HuH-7 (cell line): ENCODE measurements around the gene SERPINA10.

Experiments
- DNase-seq: peaks from one replicate; pipeline ENCODE4 v3.0.0; 2011; ENCODE audit warnings: low spot score

SERPINA10 gene, protein sequence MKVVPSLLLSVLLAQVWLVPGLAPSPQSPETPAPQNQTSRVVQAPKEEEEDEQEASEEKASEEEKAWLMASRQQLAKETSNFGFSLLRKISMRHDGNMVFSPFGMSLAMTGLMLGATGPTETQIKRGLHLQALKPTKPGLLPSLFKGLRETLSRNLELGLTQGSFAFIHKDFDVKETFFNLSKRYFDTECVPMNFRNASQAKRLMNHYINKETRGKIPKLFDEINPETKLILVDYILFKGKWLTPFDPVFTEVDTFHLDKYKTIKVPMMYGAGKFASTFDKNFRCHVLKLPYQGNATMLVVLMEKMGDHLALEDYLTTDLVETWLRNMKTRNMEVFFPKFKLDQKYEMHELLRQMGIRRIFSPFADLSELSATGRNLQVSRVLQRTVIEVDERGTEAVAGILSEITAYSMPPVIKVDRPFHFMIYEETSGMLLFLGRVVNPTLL

DNA sequence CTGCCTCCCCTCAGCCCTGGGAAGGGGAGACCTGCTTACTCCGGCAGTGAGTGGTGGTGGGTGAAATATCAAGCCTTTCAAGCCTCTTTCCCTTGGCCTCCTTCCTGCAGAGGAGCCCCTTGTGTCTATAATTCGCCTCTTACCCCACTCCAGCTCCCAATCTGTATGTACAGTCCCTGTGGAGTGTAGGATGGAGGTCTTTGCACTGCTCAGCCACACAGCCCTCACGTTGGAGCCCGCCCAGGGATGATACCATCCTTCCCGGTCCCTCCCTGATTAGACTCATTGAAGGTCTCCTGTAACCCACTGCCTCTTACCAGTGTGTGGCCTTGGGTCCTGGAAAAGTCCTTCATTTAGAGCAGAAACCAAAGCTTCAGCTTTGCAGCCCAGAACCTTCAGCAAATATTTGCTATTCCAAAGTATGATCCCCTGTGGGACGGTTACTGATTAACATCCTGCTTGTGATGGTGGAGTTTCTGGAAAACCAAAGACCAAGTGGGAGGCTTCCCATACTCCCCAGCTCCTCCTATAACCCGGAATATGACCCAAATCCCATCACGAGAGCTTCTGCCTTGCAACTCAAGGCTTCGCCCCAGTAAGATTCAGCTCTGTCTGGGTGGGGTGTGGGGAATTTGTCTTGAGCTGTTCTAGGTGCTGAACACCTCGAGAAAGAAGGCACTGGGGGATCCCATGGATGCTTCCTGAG is at the start of gene SERPINA10:
TSS of gene SERPINA10 (minus strand) at position 397 of the 706 bp plus-strand sequence. CDS start 2,675 bp downstream, outside the sequence.
- peak; percentile 67 for DNase-seq

DNA sequence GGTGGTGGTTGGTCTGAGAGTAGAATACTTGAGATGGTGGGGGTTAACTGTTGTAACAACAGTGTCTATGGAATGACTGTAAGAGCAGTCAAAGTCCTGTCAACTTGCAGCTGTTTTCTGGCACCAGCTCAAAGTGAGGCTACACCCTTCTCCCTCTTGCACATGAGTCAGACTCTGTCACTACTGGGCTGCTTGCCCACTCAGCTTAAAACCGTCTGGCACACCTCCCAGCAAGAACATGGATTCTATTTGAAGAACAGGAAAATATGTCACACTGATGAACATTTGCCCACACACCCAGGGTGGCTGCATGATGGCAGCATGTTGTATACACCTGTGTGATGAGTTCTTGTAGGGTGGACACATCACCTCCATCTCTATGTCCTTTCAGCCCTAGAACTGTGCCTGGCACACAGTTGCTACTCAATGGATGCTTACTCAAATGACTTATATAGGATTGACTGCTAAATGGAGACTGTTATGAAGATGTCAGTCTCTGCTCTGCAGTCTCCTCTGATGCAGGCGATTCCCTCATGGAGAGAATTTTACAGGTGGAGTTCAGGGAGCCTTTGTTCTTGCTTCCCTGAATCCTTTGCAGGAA is 49.4 kb upstream of the SERPINA10 start:
- DNase-seq, result no peak

DNA sequence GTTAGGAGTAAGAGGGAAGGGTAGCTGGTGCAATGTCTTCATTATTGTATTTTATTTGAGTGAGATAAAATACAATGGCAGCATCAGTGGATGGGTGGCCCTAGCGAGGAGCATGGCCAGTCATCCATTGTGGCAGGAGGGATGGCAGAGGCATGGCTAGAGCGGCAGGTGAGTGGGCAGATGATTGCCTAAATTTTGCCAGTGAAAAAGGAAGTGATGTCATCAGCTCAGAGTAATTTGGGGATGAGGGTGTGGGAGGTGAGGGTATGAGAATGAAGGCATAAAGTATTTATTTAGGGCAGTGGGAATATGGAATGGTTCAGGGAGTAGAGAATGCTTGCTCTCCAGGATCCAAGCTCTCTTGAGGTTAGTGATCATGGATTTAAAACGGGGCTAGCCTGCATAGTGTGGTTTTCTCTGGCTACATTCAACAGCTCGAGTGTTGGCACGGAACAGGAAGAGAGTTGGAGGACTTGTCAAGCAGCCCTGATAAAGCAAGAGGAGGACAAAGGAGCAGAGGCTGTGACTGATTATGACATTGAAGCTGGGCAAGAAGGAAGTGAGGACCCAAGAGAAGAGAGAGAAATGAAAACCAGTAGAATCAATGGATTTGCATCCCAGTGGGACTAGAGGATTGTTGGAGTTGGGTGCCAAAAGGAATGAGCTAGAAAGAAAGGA is 48.7 kb upstream of the SERPINA10 start:
- DNase-seq, result no peak

DNA sequence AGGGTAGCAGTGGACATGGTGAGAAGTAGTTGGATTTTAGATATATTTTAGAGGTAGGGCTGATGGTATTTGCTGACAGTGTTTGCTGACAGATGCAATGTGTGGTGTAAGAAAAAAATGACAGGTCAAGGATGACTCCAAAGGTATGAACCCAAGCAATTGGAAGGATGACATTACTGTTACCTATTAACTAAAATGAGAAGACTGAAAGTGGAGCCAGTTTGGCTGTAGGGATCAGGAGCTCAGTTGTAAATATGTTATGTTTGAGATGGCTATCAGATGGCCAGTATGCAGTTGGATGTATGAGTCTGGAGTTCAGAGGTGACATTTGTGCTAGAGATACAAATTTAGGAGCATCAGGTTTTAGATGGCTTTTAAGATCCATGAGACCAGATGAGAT is 47.5 kb upstream of the SERPINA10 start:
- DNase-seq, result peak; percentile 47

DNA sequence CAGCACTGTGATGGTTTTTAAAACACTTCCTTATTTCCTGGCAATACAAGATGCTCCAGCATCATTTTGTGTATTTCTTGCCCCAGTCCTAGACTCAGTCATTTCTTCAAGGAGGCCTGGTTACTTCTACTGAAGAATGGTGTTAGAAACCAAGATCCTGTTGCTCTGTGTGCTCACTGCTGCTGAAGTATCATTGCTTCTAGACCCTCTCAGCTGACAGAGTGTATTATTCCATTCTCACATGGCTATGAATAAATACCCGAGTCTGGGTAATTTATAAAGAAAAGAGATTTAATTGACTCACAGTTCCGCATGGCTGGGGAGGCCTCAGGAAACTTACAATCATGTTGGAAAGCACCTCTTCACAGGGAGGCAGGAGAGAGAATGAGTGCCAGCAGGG is 45.0 kb upstream of the SERPINA10 start:
- no peak for DNase-seq

DNA sequence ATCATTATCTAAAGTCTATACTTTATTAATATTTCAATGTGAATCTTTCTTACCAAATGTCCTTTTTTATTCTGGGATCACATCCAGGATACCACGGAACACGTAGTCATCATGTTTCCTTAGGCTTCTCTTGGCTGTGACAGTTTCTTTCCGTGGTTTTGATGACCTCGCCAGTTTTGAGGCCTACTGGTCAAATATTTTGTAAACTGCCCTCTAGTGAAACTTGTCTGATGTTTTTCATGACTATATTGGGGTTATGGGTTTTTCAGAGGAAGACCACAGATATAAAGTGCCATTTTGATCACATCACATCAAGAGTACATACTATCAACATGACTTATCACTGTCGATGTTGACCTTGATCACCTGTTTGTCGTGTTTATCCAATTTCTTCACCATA is 44.2 kb upstream of the SERPINA10 start:
- no peak for DNase-seq

DNA sequence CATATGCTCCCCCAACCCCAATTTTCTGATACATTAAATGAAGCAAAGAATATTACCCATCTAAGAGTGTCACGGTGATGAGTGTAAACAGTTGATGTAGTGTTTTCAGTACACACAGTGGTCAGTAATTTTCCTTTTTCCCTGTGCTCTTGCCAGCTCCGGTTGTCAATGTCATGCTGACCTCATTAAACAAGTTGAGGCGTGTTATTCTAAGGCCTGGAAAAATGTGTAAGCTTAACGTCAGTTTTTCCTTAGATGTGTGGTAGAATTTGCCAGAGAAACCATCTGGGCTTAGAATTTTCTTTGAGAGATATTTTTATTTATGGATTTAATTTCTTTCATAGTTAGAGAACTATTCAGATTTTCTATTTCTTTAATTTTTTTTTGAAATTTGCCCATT is 41.8 kb upstream of the SERPINA10 start:
- no peak for DNase-seq

DNA sequence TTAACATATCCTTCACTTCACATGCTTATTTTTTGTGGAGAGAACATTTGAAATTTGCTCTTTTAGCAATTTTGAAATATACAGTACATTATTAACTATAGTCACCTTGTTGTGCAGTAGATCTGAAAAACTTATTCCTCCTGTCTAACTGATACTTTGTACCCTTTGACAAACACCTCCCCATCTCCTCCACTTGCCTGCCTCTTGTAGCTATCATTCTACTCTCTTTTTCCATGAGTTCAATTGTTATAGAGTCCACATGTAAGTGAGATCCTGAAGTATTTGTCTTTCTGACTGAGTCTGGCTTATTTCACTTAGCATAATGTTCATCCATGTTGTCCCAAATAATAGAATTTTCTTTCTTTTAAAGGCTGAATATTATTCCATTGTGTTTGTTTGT is 39.5 kb upstream of the SERPINA10 start:
- no peak for DNase-seq

DNA sequence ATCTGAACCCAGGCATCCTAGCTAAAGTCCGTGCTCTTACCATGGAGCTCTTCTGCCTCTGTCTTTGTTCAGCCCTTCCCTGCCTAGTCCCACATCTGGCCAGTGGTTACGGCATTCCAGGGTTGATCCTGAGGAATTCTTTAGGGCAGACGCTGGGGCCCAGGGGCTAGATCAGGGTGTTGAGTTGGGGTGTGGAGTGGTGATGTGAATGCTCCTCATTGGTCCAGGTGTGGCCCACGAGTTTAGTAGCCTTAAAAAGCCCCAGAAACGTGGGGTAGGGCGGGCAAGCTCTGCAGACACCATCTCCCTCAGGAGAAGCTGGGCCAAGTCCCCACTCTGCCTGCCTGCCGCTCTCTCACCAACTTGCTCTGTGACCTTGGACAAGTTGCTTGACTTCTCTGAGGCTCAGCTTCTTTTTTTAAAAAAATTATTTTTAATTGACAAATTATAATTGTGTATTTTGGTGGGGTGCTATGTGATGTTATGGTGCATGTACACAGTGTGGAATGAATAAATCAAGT is 39.1 kb upstream of the SERPINA10 start:
- no peak for DNase-seq

DNA sequence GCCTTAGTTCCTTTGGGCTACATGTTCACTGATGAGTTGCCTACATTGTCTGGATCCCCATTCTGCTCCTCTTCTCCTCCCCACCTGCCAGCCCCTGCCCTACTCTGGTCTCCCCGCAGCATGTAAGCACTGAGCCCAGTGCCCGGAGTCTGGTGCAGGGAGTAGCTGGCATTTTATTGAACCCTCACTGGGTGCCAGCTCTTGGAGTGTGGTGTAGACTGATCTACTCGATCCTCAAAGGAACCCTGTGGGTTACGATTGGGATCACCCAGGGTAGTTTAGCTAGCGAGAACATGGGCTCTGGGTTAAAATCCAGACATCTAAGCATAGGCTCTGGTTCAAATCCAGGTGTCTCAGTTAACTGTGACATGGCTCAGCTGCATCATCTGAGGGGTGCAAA is 38.4 kb upstream of the SERPINA10 start:
- no peak for DNase-seq

DNA sequence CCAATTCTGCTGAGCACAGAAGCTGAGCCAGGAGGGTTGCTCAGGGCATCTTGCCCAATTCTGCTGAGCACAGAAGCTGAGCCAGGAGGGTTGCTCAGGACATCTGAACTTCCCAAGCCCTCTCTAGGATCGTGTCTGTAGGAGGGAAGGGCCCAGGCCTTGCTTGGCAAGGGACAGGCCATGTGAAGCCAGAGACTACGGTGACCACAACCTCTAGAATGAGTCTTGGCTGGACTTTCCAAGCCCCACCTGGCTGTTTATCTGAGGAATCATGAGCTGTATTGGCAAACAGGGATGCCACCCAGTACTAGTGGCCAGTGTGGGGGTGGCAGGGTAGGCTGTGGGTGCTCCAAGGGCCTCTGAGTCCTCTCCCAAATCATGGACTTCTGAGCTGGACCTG is 37.8 kb upstream of the SERPINA10 start:
- DNase-seq, result no peak

DNA sequence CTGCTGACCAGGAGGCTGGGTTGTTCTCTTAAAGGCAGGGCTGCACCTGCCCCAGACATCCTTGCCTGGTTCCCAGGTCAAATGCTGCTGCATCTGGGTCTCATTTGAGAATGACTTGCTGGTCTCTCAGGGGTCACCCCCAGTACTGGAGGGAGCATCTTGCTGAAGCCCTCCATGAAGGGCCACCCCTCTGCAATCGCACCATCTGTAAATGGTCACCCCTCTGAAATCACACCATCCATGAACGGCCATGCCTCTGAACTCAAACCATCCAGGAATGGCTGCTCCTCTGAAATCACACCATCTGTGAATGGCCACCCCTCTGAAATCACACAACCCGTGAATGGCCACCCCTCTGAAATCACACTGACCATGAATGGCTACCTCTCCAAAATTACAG is 37.4 kb upstream of the SERPINA10 start:
- DNase-seq, result no peak

DNA sequence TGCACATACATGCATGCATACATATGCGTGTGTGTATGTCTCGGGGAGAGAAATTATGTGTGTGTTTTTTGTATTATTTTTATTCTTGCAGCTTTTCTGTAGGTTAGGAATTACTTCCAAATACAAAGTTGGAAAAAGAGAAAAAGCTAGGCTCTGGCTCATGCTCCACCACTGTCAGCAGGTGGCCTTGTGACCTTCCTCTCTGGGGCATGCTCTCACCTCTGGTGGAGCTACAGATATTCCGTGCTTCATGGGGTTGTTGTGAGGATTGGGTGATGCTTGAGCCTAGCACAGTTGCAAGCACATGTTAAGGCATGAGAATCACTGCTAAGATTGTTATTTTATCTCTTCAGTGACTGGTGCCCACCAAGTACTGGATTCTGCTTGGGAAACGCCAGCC is 36.8 kb upstream of the SERPINA10 start:
- DNase-seq, result no peak

DNA sequence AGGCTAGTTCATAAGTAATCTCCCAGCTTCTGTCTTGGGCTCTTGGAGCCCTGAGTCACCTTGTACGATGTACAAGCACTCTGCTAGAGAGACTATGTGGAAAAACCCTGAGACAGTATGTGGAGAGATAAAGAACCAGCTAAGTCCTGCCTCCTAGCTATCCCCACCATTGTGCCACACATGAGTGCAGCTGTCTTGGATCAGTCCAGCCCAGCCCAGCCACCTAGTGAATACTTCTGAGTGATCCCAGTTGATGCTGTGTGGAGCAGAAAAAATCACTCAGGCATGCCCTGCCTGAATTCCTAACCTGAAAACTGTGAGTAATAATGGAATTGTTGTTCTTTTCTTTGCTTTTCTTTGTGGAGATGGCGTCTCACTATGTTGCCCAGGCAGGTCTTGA is 35.1 kb upstream of the SERPINA10 start:
- DNase-seq, result no peak

DNA sequence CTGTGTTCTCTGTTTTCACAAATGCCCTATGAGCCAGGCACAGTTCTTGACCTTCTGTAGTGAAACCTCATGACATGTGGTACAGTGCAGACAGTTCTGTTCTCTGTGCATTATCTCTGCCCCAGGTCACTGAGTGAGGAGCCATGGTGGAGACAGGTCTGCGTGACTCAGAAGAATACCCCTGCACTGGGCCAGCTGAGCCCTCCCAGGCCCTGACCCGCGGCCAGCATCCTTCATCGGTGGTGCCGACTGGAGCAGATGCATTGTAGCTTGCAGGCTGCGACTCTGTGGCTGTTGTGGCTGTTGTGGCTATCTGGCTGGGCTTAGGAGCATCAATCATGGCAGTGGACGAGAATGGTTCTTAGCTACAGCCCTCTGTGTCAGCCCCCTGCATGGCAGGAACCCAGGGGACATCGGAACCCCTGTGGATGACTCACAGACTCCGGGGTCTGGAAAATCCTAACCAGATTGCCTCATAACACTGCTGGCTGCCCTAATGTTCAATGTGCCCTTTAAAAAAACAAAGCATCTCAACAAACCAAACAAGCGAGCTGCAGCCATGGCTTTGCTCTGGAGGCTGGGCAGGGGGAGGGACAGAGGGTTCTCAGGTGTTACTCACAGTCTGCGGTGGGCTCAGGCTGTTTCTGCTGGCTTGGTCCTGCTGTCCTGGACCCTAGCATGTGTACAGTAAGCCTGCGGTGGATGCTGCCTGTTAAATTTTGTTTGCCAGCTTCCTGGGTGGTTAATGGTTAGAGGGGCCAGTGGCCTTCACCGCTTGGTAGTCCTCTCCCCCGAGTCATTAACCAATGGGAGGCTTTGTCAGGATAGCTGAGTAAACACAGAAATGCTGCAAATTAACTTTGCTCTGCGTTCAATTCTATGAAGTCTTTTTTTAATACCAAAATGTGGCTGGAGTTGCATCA is 29.8 kb upstream of the SERPINA10 start, which contains the start of gene SERPINA6:
TSS of gene SERPINA6 (minus strand) at position 689 of the 923 bp plus-strand sequence. CDS start 8,688 bp downstream, outside the sequence.
- DNase-seq, result peak; percentile 40

DNA sequence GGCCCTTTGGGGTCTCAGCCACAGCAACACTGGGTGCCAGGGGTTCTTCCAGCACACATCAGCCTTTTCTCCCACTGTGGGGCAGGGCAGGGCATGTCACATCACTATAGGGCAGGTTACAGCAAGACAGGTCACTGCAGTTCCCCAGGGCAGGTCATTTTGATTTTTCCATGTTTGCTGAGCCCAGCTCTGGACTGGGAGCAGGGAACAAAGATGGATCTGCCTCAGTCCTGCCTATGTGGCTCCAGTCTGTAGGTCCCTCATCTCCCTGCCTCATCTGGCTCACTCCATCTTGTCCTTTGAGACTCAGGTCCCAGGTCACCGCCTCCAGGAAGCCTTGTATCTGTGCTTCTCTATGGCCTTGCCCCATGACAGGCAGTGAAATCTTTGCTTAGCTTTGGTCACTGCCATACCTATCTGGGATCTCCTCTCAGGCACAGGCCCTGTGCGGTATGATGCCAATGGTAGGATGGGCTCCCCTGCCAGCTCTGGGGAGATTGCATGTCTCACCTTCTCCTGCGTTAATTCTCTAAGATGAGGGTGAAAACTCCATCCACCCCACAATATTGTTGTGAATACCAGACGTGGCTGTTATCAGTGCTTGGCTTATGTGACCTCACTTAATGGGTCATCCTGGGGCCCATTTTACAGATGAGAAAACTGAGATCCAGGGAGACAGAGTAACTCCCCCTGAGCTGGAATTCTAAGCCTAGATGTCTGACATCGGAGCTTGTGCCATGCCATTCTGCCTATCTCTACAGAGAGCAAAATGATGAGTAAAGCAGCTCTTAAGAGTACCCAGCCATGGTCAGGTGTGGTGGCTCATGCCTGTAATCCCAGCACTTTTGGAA is 28.6 kb upstream of the SERPINA10 start:
- DNase-seq, result no peak

DNA sequence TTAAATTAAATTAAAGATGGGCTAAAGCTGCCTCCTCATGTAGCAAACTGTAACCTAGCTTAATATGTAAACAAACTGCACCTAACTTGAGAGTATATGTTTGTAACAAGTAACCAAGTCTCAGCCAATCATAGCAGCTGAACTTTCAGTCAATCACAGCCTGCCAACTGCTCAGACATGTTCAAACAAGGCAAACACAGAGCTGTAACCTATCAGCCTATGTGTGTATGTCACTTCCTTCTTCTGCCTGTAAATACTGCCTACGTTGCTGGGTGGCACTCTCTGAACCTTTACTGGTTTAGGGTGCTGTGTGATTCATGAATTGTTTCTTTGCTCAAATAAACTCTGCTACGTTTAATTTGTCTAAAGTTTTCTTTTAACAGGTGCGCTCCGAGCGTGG is 27.2 kb upstream of the SERPINA10 start:
- DNase-seq, result no peak

DNA sequence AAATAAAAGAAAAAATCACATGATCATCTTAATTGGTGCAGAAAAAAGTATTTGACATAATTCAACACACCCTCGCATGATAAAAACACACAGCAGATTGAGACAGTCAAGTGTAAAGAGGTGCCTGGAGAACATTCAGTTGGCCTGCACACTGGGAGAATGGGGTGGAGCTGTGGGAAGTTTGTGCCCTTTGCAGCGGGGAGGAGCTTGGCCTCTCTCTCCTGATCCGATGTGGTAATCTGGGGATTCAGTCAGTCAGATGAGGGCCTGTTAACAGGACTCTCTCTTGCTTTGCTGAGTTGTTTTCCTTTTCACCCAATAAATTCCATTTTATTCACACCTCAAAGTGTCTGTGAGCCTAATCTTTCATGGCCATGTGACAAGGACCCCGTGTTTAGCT is 24.2 kb upstream of the SERPINA10 start:
- peak; percentile 32 for DNase-seq

DNA sequence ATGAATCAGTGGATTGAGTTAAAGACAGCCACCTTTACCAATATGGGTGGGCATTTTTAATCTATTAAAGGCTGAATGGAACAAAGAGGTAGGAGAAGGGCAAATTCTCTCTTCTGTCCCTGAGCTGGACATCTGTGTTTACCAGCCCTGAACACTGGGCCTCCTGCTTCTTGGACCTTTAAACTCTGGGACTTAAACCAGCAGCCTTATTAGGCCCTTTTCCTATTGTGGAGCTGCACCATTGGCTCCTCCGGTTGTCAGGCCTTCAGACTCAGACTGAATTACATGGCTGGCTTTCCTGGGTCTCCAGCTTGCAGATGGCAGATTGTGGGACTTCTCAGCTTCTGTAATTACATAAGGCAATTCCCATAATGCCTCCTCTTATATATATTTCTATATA is 23.6 kb upstream of the SERPINA10 start:
- no peak for DNase-seq

DNA sequence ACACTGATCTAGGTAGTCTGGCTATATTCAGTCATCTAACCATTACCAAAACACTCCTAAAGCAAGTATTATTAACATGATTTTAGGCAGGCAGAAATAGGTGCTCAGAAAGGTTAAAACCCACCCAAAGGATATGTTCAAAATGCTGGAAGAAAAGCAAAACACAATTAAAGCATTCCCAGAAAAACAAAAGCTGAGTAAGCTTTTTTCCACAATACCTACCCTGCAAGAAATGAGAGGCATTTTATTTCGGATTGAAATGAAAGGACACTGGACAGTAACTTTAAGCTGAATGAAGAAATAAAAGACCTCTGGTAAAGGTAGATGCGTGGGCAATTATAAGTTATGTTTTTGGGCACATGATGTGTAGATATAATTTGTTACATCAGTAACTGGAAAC is 21.8 kb upstream of the SERPINA10 start:
- no peak for DNase-seq
